Suprapubic skin (tissue), 4 donors: ENCODE measurements around the gene CBFA2T2. TPM values are rescaled to one million over a fixed set of nuclear protein-coding genes. Genes with fewer than 3 reads are reported as not detected.
"Not testable (repeated sequence)": the region's sequence is repeated elsewhere in the genome, so short reads cannot be mapped to it uniquely, and the experiment has no call there.

ENCODE experiments used
- DNase-seq, 2 donors: peaks; one replicate each; pipeline ENCODE4 v3.0.0-alpha.2; 2019; ENCODE audit warnings: low spot score in 2 of 2
- H3K27ac ChIP-seq: fragments of 200-600 bp; sonication (generic); one replicate; pipeline ENCODE4 v1.5.1; 2019
- H3K27me3 ChIP-seq: fragments of 200-600 bp; sonication (generic); one replicate; pipeline ENCODE4 v1.5.1; 2019
- H3K36me3 ChIP-seq: fragments of 200-600 bp; sonication (generic); one replicate; pipeline ENCODE4 v1.5.1; 2019
- H3K4me1 ChIP-seq: fragments of 200-600 bp; sonication (generic); one replicate; pipeline ENCODE4 v1.5.1; 2019
- H3K4me3 ChIP-seq: fragments of 200-600 bp; sonication (generic); one replicate; pipeline ENCODE4 v1.5.1; 2019; ENCODE audit warnings: mild to moderate bottlenecking
- H3K9me3 ChIP-seq: fragments of 200-600 bp; sonication (generic); one replicate; pipeline ENCODE4 v1.5.1; 2019
- EP300 ChIP-seq: sonication (generic); formaldehyde crosslinking; IDR thresholded peaks from one replicate; pipeline ENCODE4 v1.6.1; 2017; ENCODE audit warnings: antibody characterized with exemption
- POLR2A ChIP-seq, 2 donors: fragments of 450-650 bp; IDR thresholded peaks; one replicate each; pipeline ENCODE4 v1.6.1; 2017; ENCODE audit warnings: antibody characterized with exemption in 2 of 2, mild to moderate bottlenecking in 2 of 2, moderate library complexity in 2 of 2
- POLR2AphosphoS5 ChIP-seq, 3 donors: sonication (generic); formaldehyde crosslinking; IDR thresholded peaks; one replicate each; pipeline ENCODE4 v1.6.1; 2017; ENCODE audit warnings: antibody characterized with exemption in 3 of 3
- WGBS: methylation state at CpG from one replicate; pipeline ENCODE4 v1.1.5; 2018; 5-methylcytosine and 5-hydroxymethylcytosine counted together
- total RNA-seq, 4 donors: library from RNA; depleted of rRNA; stranded (reverse); fragments of >200 nt; gene quantifications; one replicate each; pipeline ENCODE4 v1.1.0, GENCODE V29; 2016
- TF ChIP-seq, protein P1 (sequence below), 2 donors: fragments of 200-600 bp in 1 of 2; fragments of 450-650 bp in 1 of 2; sonication (generic) in 1 of 2; IDR thresholded peaks; one replicate each; pipeline ENCODE4 v1.5.1; 2016 to 2019; ENCODE audit warnings: antibody characterized with exemption in 2 of 2, mild to moderate bottlenecking in 1 of 2, moderate library complexity in 1 of 2

CBFA2T2 gene
- total RNA-seq, 4 donors from 2014 or later: 20.9 to 36.7 (median 26.1) TPM

DNA sequence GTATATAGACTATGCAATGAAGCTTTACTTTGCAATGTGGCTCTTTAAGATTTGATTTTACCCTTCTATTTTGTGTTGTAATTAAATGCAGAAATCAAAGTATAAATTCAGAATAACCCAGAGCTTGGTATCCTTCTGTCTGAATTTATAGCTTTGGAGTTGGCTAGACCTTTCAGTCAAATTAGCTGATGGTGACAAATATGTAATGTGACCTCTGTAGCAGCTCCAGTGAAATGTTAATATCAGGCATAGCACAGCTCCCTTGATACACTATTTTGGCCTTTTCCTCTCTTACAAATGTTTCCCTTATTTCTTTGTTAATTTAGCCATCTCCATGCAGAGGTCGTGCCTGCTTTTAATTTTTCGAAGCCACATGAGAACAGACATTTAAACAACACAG is 11.1 kb downstream of the CBFA2T2 start:
- TF ChIP-seq EP300 (no peak), POLR2A (IDR thresholded peaks at IDR 0.05) (no peak), POLR2AphosphoS5 (IDR thresholded peaks at IDR 0.05) (no peak)
- TF ChIP-seq, protein P1, sequence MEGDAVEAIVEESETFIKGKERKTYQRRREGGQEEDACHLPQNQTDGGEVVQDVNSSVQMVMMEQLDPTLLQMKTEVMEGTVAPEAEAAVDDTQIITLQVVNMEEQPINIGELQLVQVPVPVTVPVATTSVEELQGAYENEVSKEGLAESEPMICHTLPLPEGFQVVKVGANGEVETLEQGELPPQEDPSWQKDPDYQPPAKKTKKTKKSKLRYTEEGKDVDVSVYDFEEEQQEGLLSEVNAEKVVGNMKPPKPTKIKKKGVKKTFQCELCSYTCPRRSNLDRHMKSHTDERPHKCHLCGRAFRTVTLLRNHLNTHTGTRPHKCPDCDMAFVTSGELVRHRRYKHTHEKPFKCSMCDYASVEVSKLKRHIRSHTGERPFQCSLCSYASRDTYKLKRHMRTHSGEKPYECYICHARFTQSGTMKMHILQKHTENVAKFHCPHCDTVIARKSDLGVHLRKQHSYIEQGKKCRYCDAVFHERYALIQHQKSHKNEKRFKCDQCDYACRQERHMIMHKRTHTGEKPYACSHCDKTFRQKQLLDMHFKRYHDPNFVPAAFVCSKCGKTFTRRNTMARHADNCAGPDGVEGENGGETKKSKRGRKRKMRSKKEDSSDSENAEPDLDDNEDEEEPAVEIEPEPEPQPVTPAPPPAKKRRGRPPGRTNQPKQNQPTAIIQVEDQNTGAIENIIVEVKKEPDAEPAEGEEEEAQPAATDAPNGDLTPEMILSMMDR (IDR thresholded peaks at IDR 0.05): no peak
- H3K36me3 ChIP-seq: no peaks in the 10 kb centered on the region
- 47% methylated on average over 2 of the region's 2 CpGs for whole genome bisulfite sequencing
- H3K27me3 ChIP-seq: no peaks in the 10 kb centered on the region
- DNase-seq: no peak
- H3K4me1 ChIP-seq: peaks cover 22% of the 10 kb centered on the region
- no peak overlapping the region for H3K27ac ChIP-seq
- no peaks in the 10 kb centered on the region for H3K9me3 ChIP-seq
- H3K4me3 ChIP-seq: no peak overlapping the region

DNA sequence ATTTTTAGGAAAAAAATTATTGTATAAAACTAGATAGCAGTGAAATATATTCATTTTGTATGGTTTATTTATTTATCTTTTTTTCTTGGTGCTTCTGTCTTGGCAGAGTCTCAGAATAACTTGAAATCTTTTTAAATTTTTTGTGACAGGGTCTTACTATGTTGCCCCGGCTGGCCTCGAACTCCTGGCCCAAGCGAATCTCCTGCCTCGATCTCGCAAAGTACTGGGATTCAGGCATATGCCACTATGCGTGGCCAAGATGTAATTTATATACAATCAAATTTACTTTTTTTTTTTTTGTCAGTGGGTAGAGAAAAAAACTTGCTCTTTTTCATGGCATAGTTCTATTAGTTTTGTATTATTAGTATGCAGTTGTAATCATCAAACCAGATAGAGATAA is 13.7 kb downstream of the CBFA2T2 start:
- Histone ChIP-seq H3K4me1 (peaks cover 34% of the 10 kb centered on the region), H3K27ac (no peak overlapping the region), H3K36me3 (no peaks in the 10 kb centered on the region), H3K9me3 (no peaks in the 10 kb centered on the region), H3K4me3 (no peak overlapping the region), H3K27me3 (no peaks in the 10 kb centered on the region)
- TF ChIP-seq EP300 (no peak), POLR2A (IDR thresholded peaks at IDR 0.05) (no peak), POLR2AphosphoS5 (IDR thresholded peaks at IDR 0.05) (no peak)
- TF ChIP-seq, protein P1 (IDR thresholded peaks at IDR 0.05): no peak
- 95% methylated on average over 6 of the region's 6 CpGs for WGBS
- DNase-seq: no peak

DNA sequence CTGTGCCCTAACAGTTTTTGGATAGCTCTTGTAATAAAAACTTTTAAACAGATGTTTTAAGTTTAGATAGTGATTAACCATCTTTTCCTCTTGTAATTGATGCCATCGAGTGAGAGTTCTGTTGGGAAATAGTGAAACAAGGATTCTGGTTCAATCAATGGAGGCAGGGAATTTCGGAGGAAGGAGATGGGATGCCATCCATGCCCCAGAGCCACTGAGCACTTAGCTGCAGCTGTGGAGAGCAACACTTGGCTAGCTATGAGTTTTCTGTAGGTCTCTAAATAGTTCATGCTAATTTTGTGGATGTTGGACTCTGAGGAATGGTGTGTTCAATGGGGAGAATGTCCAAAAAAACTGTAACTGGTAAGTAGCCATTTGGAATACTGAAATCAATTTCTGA is 16.7 kb downstream of the CBFA2T2 start:
- Histone ChIP-seq H3K4me1 (peaks cover 14% of the 10 kb centered on the region), H3K4me3 (no peak overlapping the region), H3K27ac (no peak overlapping the region), H3K9me3 (no peaks in the 10 kb centered on the region), H3K27me3 (no peaks in the 10 kb centered on the region), H3K36me3 (no peaks in the 10 kb centered on the region)
- TF ChIP-seq POLR2AphosphoS5 (IDR thresholded peaks at IDR 0.05): no peak
- TF ChIP-seq, protein P1 (IDR thresholded peaks at IDR 0.05): no peak
- no peak for TF ChIP-seq POLR2A (IDR thresholded peaks at IDR 0.05)
- no peak for TF ChIP-seq EP300
- DNase-seq: no peak
- WGBS: 34% methylated on average over 2 of the region's 2 CpGs

DNA sequence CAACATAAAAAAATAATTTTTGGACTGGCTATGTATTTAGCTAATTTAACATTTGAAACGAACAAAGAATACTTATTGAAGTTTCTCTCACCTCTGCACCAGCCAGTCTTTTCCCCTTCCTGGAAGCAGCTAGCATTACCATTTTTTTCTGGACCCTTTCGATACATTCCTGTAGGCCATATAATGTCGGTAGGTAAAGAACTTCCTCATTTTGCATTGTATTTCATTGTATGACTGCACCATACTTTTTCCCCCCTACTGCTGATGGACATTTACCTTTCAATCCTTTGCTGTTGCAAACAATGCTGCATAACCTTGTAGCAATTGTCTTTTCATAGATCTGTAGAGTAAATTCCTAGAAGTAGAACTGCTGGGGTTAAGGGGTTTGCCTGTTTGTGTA is 17.6 kb downstream of the CBFA2T2 start:
- TF ChIP-seq, protein P1 (IDR thresholded peaks at IDR 0.05): no peak
- TF ChIP-seq EP300 (no peak), POLR2A (IDR thresholded peaks at IDR 0.05) (no peak), POLR2AphosphoS5 (IDR thresholded peaks at IDR 0.05) (no peak)
- Histone ChIP-seq H3K36me3 (no peaks in the 10 kb centered on the region), H3K4me1 (peaks cover 14% of the 10 kb centered on the region), H3K4me3 (no peak overlapping the region), H3K27me3 (no peaks in the 10 kb centered on the region), H3K27ac (no peak overlapping the region), H3K9me3 (no peaks in the 10 kb centered on the region)
- no peak for DNase-seq
- 83% methylated on average over 3 of the region's 3 CpGs for WGBS

DNA sequence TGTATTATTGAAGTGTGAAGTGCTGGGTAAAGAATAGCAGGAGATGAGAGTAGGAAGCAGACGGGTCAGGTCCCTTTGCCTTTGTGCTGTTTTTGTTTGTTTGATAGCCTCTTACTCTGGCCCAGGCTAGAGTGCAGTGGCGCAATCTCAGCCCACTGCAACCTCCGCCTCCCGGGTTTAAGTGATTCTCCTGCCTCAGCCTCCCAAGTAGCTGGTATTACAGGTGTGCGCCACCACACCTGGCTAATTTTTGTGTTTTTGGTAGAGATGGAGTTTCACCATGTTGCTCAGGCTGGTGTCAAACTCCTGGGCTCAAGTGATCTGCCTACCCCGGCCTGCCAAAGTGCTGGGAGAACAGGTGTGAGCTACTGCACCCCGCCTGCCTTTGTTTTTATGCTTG is 18.1 kb downstream of the CBFA2T2 start:
- H3K9me3 ChIP-seq, H3K4me3 ChIP-seq, H3K27ac ChIP-seq, H3K36me3 ChIP-seq, H3K27me3 ChIP-seq, DNase-seq: not testable (repeated sequence)
- WGBS: 95% methylated on average over 7 of the region's 7 CpGs
- peaks cover 14% of the 10 kb centered on the region for H3K4me1 ChIP-seq

DNA sequence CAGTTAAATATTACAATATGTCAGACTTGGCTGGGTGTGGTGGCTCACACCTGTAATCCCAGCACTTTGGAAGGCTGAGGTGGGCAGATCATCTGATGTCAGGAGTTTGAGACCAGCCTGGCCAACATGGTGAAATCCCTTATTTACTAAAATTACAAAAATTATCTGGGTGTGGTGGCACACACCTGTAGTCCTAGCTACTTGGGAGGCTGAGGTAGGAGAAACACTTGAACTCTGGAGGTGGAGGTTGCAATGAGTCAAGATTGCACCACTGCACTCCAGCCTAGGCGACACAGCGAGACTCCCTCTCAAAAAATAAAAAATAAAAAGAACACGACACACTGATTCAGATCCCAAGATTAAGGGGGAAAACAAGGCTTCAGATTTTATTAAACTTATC is 19.2 kb downstream of the CBFA2T2 start:
- 94% methylated on average over 3 of the region's 3 CpGs for WGBS
- not testable (repeated sequence) for H3K4me3 ChIP-seq, H3K36me3 ChIP-seq, H3K27me3 ChIP-seq, DNase-seq, H3K9me3 ChIP-seq, H3K27ac ChIP-seq
- H3K4me1 ChIP-seq: peaks cover 14% of the 10 kb centered on the region

DNA sequence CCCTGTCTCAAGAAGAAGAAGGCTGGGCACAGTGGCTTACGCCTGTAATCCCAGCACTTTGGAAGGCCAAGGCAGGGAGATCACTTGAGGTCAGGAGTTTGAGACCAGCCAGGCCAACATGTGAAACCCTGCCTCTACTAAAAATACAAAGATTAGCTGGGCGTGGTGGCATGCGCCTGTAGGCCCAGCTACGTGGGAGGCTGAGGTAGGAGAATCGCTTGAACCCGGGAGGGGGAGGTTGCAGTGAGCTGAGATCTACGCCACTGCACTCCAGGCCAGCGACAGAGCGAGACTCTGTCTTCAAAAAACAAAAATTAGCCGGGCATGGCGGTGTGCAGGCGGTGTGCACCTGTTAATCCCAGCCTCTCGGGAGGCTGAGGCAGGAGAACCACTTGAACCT is 22.0 kb downstream of the CBFA2T2 start:
- H3K27ac ChIP-seq, DNase-seq, H3K4me1 ChIP-seq, H3K27me3 ChIP-seq, H3K4me3 ChIP-seq, H3K9me3 ChIP-seq, H3K36me3 ChIP-seq: not testable (repeated sequence)
- 98% methylated on average over 13 of the region's 13 CpGs for WGBS
